Stimulated activated CD8-positive, alpha-beta memory T cell treated with anti-CD3 and anti-CD28 coated beads, Interleukin-4, amount 100 ng/mL, for 48 hours (primary cell): ENCODE measurements around the gene MYOG.

ENCODE experiments used
- DNase-seq: peaks from one replicate; pipeline ENCODE4 v3.0.0-alpha.2; 2020

The MYOG gene

GRCh38 chr1:203069030-203069747 lies 16.6 kb downstream of the MYOG start:
- no peak for DNase-seq

- DNase-seq = no peak
Measured at GRCh38 chr1:203066965-203067364, 18.8 kb downstream of the MYOG start.

GRCh38 chr1:203065986-203066385 lies 19.8 kb downstream of the MYOG start:
- DNase-seq = no peak

- no peak for DNase-seq
Measured at GRCh38 chr1:203065191-203065590, 20.6 kb downstream of the MYOG start.

- DNase-seq = no peak
Measured at GRCh38 chr1:203063287-203063686, 22.5 kb downstream of the MYOG start.

- DNase-seq = no peak
Measured at GRCh38 chr1:203060115-203060514, 25.7 kb downstream of the MYOG start.

GRCh38 chr1:203059485-203059884 lies 26.3 kb downstream of the MYOG start:
- no peak for DNase-seq

- no peak for DNase-seq
Measured at GRCh38 chr1:203058676-203058935, 27.2 kb downstream of the MYOG start.

- no peak for DNase-seq
Measured at GRCh38 chr1:203057911-203058675, 27.7 kb downstream of the MYOG start.

- no peak for DNase-seq
Measured at GRCh38 chr1:203056516-203056915, 29.3 kb downstream of the MYOG start.

- no peak for DNase-seq
Measured at GRCh38 chr1:203056012-203056411, 29.8 kb downstream of the MYOG start.

GRCh38 chr1:203055161-203055799 lies 30.5 kb downstream of the MYOG start:
- DNase-seq = no peak

- DNase-seq = no peak
Measured at GRCh38 chr1:203054642-203055041, 31.2 kb downstream of the MYOG start.

- no peak for DNase-seq
Measured at GRCh38 chr1:203054184-203054583, 31.6 kb downstream of the MYOG start.

GRCh38 chr1:203052601-203053000 lies 33.2 kb downstream of the MYOG start:
- DNase-seq = no peak

GRCh38 chr1:203051841-203052324 lies 33.9 kb downstream of the MYOG start:
- DNase-seq = no peak

GRCh38 chr1:203050826-203051225 lies 35.0 kb downstream of the MYOG start:
- no peak for DNase-seq

GRCh38 chr1:203049576-203050180 lies 36.1 kb downstream of the MYOG start:
- DNase-seq = no peak

- no peak for DNase-seq
Measured at GRCh38 chr1:203049077-203049476, 36.7 kb downstream of the MYOG start.

- no peak for DNase-seq
Measured at GRCh38 chr1:203048555-203049051, 37.2 kb downstream of the MYOG start.

GRCh38 chr1:203048086-203048485 lies 37.7 kb downstream of the MYOG start:
- DNase-seq = no peak

GRCh38 chr1:203046984-203047630 lies 38.7 kb downstream of the MYOG start:
- DNase-seq = no peak
